HG03060 (cell line): ENCODE results near the gene ZMIZ1.

Experiments used
- ATAC-seq: cut with Tn5 transposase; IDR thresholded peaks from one replicate; pipeline ENCODE4 v1.9.1; 2021; ENCODE audit warnings: low read depth, moderate number of reproducible peaks; ENCODE audit not compliant: unreplicated experiment

The ZMIZ1 gene

DNA sequence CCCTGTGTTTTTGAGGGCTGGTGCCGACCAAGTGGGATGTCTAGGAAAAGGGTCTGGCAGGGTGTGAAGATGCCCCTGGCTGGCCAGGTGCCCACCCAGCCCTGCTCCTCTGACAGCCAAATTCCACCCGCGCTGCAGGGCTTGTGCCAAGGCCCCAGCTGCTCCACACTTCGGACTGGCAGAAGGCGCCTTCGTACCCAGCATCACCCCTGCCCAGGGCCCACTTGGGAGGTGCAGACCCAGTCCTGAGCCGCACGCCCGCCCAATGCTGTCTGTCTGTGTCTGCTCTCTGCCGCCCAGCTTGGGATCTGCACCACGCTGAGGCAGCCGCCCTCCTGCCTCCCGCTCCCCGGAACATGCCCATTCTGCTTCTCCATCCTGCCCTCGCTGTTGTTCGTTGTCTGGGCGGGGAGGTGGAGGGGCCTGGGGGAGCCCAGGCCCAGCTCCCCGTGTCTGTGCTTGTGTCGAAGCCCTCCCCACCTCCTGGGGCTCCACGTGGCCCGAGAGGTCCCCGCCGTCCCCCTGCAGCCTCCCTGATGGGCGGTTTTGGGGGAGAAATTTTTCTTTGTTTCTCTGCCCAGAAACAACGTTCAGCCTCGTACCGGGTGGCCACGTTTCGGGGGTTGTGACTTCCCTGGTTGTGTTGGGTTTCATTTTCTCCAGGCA is 241.6 kb downstream of the ZMIZ1 start:
- ATAC-seq, result no peak

DNA sequence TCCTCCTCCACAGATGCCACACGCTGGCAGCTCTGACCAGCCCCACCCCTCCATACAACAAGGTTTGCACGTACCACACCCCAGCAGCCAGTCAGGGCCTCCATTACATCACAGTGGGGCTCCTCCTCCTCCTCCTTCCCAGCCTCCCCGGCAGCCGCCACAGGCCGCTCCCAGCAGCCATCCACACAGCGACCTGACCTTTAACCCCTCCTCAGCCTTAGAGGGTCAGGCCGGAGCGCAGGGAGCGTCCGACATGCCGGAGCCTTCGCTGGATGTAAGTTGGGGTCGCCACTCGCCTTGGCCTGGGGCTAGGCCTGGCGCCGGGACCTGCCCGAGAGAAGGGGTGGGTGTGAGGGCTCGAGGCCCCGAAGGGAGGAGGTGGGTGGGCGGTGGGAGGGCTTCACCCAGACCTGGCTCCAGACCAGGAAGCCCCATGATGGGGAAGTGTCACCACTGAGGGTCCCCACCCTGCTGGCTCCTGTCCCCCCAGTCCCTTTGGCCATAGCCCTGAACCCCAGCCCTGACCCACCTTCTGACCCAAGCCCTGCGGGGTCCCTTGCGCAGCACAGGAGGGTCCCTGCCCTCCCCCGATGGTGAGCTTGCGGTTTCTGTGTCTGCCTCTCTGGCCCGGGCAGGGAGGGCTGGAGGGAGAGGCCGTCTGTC is 242.3 kb downstream of the ZMIZ1 start:
- ATAC-seq, result no peak

DNA sequence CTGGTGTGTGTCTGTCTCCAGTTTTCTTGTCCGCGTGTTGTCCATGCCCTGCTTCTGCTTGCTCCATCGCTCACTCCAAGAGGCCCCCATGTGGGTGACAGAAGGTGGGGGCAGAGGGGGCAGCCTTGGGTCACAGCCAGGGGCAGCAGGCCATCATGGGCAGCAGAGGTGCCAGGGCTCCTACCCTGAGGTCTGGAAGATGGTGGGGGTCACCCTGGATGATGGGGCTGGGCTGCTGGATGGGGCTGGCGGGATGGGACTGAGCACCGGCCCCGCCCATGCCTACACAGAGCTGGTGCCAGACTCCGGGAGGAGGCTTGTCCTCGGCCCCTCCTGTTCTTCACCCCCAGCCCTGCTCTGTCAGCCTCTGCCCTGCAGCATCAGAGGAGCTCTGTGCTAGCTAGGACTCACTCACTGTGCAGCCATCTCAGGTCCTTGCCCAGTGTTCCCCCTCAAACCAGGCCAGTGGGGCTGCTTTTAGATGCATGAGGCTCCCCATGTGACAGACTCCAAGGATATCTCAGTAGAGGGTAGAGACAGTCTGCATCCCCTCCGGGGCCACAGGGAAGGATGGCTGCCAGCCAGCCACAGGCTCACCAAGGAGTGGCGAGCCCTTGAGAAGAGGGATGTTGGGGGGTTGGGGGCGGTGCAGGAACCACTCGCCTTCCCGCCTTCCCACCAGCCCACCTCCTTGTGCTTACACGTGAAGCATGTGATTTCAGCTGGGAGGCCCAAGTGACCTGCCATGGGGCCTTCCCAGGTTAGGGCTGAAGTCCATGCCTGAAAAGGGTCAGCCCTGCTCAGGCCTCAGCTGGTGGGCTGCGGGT is 243.0 kb downstream of the ZMIZ1 start:
- no peak for ATAC-seq

DNA sequence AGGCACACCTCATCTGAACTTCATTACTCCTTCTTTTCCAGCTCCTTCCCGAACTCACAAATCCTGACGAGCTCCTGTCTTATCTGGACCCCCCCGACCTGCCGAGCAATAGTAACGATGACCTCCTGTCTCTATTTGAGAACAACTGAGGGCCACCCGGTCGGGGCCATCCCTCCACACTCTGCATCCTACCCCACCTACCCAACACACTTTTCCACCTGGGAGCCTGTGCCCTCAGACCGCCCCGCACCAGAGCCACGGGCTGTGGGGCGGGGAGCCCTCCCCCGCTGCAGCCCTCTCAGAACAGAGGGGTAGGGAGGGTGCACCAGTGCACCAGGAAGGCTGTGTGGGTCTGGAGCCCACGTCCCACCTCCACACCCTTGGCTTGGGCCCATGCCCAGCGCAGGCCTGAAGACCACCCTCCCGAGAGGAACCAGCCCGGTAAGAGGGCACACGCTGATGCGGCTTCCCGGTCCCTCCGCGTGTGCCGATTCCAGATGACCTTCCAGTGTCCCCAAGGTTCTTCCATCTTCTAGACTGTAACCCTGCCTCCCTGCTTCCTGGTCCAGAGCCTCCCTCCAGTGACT is 243.9 kb downstream of the ZMIZ1 start:
- no peak for ATAC-seq

DNA sequence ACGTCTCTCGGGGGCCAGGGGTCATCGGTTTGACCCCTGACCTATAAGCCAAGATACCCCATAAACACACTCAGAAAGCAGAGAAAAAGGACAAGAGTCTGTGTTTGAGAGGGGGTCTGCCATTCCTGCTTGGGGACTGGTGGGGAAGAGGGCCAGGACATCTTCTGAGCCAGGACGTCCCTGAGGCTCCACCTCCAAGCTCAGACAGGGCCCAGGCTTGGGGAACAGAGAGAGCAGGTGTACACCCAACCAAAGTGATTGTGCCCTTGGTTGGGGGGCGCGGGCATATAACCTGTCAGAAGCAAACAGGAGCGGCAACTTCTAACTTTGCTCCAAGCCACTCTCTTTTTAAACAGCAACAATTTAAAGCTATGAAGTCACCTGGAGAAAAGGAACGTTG is 244.6 kb downstream of the ZMIZ1 start:
- no peak for ATAC-seq

DNA sequence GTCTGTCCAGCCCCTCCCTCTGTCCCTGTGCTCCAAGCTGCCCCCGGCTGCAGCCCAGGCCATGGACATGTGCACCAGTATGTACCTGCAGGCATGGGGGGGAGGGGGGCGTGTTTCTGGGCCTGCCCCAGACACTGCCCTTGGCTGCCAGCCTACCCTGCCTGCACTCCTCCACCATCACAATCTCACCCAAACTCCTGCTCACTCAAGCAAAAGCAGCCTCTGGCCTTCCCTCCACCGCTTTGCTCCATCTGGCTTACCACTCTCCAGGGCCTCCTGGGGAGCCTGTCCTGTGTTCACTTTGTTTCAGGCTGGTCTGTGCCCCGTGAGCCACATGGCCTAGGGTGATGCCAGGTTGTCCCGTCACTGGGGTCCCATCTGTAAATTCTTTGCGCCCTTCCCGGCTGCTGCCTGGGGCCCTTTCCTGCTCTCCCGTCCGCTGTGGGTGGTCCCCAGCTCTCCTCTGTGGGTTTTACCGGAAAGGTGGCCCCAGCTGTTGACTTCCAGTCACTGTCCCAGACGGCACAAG is 245.2 kb downstream of the ZMIZ1 start:
- ATAC-seq, result no peak

DNA sequence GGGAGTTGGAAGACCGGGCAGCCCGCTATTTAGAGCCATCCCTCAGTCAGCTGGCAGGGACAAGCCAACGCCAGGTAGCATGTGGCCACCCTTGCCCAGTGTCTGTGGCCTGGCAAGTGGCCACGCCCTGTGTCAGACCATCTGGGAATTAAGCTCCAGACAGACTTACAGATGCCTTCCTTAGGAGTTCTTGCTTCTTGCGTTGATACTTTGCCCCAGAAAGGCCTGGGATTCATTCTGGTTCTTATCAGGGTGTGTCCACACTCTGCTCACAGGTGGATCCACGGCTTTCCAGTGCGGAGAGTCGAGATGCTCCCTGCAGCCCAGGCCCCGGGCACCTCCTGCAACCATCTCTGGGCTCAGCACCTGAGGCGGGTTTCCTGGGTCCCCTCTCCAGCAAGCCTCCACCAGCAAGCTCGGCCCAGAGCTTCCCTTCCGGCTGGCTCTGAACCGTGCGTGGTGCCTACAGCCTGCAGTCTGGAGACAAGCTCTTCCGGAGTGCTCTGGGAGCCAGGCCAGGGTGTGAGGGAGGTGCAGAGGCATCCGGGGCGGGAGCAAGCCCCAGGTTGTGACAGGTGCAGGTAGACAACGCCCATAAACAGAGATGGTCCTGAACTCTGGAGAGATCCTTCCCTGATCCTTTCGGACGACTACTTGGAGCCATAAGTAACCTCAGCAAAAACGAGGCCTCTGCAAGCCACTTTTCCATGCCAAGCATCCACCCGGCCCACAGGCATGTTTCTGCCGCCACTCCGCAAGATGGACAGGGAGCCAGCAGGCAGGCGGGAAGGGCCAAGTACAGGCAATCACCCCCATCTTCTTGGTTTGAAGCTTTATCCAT is 246.2 kb downstream of the ZMIZ1 start:
- no peak for ATAC-seq

DNA sequence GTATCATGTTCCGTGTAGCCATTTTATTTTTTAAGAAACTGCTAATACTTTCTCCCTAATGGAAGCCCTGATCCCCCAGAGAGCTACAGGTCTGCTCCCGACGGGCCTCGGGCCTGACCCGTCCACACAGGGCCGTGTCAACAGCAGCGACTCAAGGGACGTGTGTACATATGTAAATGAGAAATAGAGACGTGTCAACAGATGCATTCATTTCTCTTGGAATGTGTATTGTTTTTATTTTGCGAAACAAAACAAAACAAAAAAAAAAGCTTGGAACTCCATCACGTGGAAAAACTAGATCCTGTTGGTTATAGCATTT is 246.8 kb downstream of the ZMIZ1 start:
- no peak for ATAC-seq

DNA sequence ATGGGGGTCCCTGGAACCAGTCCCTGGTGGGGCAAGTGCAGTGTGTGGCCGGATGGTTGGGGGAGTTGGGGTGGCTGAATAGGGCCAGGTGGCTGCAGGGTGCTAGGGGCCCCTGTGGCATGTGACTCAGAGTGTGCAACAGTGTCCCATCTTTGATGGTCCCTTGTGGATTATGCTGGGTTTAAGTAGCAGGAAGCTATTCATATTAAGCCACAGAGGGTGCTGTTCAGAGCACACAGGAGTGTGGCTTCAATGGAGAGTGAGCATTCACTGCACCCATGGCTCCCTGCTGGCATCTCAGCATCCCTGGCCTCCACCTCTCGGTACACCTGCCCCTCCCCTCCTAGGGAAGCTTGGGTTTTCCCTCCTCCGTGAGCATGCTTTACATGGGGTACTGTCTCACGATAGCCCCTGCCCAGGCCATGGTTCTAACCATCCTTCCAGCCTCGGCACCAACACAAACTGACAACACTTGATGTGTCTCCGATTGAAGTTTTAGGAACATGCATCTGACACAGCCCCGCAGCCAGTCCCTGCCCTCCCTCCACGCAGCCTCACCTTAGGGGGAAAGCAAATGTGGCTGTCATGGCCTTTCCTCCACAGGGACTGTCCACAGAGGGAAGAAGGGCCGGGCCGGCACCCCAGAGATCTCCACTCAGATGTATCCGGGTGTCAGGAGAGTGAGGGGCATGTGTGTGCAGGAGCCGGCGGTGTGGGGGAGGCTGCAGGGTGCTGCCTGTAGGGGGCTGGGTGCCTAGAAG is 248.1 kb downstream of the ZMIZ1 start:
- ATAC-seq, result peak; percentile 76

DNA sequence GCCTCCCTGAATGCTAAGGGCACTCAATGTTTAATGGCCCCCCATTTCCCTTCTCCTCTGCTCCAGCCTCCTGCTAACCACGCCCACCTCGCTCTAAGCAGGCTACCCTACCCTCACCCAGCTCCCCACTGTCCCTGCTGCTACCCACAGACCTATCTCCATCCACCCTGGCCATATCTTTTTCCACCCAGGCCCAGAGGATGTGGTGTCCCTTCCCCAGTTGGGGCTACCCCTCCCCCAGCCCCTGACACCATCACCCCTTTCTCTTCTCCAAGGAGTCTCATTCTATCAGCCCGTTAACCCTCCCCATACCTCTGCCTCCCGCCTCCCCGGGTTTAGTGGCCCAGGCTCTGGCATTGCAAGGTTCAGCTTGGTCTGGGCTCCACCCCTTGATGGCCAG is 249.6 kb downstream of the ZMIZ1 start:
- no peak for ATAC-seq

DNA sequence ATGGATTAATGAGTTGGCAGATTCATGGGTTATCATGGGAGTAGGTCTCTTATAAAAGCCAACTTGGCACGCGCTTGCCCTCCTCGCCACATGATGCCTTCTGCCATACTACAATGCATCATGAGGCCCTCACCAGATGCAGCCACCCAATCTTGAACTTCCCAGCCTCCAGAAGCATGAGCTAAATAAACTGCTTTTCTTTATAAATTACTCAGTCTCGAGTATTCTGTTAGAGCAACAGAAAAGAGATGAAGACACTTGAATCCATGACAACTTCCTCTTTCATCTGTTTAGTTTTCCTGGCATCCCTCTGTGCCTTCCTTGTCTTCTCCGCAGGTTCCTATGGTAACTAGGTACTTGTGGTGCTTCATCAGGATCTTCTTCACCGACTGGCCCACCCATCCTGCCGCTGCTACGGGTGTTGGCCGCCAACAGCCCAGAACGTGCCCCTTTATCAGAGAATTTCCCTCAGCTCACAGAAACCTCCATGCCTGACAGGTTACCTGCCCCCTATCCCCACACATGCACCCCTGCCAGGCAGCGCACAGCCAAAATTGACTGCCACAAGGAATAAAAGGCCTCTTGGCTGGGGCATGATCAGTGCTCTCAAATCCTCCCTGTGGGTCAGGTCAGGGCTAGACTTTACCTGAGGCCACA is 250.5 kb downstream of the ZMIZ1 start:
- ATAC-seq, result no peak

DNA sequence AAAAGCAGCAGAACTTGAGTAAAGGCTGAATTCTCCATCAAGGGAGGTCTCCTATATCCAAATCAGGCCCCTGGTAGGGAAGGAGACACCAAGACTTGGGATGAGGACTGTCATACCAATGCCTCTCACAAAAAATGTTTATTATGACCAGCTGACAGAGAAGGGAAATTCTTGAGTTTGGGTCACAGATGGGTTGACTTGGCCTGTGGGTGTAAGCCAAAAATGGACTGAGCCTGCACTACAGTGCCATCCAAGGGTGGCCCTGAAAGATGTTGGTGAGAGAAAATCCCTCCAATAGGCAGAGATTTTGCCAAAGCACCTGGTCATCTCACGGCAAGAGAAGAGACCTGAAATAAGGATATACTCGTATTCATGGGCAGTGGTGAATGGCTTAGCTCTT is 251.6 kb downstream of the ZMIZ1 start:
- no peak for ATAC-seq

DNA sequence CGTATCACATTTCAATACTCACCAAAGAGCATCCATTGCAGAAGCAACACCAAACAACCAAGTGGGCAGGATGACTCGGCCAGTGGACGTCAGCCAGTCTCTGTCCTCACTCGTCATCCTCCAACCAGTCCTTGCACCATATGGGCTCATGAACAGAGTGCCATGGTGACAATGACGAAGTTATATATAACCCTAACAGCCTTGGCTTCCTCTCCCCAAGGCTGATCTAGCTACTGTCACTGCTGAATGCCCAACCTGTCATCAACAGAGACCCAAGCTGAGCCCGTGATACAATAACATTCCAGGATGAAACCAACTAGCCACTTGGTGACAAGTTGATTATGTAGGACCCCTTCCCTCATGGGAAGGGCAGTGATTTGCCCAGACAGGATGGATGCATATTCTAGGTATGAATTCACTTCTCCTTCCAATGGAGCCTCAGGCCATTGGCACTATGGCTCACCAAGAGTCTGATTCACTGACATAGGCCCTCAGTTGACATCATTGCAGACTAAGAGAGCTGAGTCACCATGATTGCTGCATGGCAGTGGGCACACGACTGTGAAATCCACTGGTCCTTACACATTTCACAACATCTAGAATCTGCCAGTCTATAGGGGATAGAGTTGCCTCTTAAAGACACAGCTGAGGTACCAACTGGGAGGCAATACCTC is 252.2 kb downstream of the ZMIZ1 start:
- ATAC-seq, result no peak

DNA sequence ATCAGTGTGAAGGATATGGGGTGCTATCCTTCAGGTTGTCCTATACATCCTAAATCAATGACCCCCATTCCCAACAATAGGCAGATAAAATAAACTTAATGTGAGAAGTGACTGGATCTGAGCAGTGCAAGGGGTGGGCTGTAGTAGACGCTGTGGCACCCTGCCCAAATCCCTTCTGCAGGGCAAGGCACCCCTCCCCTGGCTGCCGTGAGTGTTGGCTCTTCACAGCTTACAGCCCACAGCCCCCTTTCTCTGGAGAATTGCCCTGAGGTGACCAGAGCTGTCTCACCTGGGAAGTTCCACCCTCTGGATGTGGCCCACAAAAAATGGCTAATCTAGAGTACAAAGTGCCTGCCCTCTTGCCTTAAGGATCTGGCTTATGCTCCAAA is 252.7 kb downstream of the ZMIZ1 start:
- no peak for ATAC-seq

DNA sequence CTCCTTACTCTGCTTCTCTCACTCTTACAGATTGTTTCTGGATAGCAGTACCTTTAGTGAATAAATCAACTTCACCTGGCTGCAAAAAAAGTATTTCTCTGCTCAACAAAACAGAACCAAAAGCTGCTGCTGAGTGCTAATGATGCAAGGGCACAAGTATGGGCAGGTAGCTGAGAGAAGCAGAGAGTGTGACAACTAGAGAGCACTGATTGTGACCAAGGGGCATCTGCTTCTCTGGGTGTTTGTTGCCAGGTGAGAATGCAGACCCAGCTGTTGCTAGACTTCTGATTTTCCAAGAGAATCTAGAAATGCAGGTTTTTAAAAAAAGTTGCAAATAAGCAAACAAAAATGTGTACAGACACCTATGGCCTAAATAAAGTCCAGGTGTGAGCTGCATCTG is 253.2 kb downstream of the ZMIZ1 start:
- ATAC-seq, result no peak

DNA sequence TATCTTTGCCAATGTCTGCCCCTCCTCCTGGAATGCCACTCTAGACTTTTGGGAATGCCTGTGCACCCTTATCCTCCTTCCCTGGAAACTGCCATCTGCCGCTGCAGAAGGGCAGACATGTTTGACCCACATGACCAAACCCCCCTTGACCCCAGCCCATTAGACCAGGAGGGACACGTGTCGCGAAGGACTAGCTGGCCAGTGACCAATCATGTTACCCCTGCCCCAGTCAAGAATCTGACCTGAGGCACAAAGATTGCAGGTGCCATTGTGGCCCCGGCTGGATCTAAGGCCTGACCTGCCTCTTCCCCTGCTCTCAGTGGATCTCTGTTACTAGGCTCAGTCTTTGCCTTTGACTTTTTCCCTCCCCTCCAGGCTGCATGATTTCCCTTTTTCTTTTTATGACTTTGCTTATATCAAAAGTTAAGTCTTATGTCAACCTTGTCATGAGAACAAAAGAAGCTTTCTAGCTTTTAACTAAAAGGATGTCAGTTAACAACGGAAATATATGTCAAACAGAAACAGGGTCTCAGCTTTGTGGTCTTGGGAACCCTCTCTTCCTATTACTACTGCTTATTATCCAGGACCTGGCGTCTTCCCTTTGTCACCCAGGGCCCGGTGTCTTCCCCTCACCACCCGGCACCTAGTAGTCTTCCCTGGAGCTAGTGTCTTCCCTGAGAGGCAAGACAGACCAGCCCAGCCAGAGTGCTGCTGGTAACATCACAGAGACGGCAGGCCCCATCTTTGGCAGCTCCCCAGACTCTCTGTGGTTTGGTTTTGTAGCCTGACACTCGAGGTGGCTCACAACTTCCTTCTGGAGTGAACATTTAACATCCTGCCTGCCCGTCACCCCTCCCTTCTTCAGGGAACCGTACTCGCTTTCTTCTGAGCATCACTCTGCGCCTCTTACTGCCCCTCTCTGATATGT is 254.1 kb downstream of the ZMIZ1 start:
- no peak for ATAC-seq

DNA sequence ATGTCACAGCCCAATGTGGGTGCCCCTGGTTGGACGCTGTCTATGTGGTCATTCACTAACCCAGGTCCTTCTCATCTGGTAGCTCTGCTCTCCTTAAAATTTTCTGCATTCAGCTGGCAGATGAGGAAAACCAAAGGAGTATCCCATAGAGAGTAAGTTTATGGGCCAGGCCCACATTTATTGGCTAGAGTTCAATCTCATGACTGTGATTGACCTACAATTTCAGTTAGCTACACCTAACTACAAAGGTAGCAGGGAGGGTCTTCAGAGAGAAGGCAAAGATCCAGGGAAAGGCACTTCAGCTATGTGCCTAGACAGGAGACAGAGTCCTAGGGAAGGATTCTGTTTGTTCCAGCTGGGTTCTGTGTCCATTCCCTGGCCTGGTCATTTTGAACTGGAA is 254.8 kb downstream of the ZMIZ1 start:
- ATAC-seq, result no peak
